SW480 (cell line): Measurements from ENCODE around the gene RAC2.

Source experiments
- DNase-seq: peaks from one replicate; pipeline ENCODE4 v3.0.0-alpha.2; 2016; ENCODE audit warnings: low spot score

Gene RAC2

DNA sequence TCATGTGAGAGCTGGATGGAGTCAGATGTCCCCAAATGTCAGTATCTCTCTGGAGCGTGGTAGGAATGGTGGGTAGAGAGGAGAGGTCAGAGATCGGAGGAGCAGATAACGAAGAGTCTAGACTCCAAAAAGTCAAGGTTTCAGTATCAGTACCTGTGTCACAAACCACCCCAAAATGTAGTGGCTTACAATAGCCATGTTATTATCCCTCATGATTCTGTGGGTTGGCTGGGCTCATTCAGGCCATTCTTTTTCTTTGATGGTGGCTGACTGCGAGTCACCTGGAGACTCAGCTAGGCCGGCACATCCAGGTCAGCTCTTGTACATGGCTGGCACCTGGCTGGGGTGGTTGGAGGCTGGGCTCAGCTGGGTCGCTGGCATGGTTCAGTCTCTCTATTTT lies 24.5 kb downstream of the RAC2 start:
- no peak for DNase-seq

DNA sequence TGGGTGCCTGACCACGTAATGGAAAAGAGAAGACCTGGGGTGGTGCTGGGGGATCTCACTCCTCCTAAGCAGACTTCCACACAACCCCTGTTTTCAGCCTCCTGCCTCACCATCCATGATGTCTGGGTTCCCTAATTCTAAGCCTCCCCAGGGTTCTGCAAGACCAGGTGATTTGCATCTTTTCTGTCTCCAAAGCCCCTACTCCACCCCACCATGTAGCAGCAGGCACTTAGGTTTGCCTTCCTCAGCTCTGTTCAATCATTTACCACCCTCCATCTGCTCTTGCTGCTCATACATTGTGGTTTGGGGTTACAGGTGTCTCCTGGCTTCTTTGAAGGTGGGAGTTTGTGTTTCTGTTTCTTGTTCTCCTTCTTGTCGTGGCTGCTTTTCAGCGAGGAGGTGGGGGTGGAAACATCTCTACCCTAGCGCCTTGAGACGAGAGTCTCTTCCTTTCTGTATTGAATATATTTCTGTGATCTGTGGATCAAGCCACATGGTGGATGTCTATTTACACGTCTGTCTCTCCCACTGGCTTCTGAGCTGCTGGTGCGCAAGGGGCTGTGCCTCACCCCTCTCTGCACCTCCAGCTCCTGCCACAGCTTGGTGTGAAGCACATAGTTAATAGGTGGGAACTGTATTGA lies 25.2 kb downstream of the RAC2 start:
- DNase-seq = no peak

DNA sequence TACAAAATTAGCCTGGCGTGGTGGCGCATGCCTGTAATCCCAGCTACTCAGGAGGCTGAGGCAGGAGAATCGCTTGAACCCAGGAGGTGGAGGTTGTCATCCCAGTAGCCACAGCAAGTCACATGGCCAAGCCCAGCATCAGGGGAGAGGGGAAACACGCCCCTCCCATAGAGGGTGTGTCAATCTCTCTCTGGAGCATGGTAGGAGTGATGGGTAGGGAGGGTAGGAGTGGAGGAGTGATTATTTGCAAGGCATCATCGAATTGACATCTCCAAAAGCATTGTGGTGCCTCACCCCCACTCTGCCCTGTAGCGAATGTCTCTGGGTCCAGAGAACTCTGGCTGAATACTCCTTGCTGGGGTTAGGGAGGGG lies 25.7 kb downstream of the RAC2 start:
- DNase-seq = no peak

DNA sequence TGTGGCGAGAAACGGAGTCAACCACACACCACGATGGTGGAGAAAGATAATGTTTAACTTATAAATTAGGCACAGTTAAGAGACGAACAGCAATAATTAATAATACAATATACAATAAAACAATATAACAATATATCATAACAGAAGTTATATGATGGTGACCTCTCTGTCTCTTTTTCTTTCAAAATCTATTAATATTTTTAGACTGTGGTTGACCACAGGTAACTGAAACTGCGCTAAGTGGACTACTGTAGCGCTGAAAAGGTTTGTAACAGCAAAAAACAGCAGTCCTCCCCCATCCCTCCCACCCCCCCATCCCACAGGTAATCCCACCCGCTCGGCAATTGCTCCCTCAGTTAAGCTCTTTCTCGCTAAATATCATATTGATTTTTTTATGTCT lies 28.2 kb downstream of the RAC2 start:
- DNase-seq = no peak

DNA sequence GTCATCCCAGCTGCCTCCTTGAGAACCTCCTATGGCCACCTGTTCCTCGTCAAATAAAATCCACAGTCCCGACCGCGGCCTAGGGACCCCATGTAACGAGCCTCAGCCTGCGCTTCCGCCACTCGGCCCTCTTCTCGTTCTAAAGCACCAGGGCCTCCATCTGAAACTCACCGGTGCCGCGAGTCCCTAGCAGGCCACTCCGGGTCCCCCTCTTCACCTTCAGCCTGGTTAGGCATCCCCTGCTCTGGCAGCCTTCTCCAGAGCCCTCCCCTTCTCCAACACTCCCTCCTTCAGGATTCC lies 29.4 kb downstream of the RAC2 start:
- no peak for DNase-seq

DNA sequence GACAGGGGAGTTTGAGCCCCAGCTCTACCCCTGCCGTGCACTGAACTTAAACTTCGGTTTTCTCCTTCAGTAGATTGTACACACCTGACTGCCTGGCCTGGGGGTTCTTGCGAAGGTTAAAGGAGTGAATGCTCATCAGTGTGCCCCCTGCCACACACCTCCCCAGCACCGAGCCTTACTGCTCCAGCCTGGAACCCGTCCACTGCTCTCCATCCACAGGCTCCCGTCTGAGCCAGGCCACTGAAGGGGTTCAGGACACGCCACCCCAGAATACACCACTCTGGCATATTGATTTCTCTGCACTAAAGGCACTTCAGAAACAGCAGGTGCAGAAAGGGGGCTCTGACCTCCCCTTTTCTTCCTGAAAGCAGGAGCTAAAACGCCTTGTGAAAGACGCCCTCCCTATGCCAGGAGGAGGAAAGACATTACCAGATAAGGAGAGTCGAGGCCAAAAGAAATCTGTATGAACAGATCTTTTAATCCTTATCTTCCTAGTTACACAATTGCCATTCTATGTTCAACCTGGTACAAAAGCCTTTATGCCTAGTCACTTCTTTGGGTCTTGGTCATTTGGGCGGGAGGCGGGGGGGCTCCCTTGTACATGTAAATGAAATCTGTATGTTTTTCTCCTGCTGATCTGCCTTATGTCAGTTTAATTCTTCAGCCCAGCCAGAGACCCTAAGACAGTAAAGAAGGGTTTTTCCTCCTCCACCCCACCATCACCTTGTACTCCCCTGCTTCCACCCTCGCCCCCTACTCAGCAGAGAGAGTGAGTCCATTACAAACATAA lies 29.9 kb downstream of the RAC2 start:
- no peak for DNase-seq

DNA sequence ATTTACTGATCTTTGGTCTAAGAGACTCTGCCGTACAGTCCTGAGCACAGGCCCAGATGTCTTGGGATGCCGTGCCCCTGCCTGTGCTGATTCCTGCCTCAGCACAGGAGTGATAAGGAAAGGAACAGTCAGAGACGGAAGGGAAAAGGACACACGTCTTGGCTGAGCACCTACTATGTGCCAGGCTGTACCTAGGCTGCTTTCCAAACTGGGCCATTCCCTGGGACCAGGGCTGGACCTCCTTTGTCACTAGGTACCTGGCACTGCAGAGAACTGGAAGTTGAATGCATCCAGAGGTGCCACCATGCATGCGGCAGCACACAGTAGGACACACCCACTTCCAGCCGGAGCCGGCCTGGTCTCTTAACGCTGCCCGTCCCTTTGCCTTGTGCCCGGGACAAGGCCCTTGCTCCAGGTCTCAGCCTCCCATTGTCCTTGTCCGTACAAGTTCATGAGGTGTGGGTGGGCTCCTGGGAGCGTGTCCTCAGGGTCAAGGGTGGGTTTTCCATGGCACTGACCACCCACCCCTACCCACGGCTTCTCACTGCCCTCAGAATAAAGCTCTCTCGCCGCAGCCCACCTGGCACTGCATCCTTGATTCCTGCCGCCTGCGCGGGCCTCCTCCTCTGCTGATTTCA lies 30.7 kb downstream of the RAC2 start:
- DNase-seq = no peak

DNA sequence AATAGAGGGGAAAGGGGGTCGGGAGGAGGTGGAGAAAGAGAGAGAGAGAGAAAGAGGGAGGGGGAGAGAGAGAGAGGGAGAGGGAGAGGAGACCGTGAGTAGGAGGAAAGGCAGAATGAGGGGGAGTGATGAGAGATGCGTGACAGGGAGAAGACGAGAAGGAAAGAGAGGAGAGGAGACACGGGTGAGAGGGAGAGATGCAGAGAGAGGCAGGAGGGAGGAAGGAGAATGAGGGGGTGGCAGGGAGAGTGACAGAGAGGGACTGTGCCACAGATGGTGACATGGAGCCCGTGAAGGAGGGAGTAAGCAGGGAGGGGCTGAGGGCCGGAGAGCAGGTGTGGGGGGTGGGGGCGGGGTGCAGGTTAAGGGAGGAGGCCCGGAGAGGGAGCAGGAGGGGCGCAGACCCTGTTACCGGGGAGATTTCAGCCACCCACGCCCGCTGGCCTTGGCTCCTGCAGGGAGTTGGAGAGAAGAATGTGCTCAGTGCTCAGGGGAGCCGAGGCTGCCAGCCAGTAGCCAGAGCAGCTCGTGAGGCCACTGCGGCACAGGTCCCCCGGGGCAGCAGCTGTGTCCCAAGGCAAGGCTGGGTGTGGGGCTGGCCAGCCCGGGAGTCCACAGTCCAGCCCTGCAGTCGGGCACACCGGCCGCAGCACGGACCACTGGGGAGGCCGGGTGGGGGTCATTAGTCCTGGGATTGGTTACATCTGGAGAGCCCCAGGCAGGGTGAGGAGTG lies 31.7 kb downstream of the RAC2 start, which contains the start of gene SSTR3:
Gene SSTR3, minus strand, starts transcription at position 304 of the 733 bp plus-strand sequence. CDS start 4,674 bp downstream, outside the sequence.
- no peak for DNase-seq

DNA sequence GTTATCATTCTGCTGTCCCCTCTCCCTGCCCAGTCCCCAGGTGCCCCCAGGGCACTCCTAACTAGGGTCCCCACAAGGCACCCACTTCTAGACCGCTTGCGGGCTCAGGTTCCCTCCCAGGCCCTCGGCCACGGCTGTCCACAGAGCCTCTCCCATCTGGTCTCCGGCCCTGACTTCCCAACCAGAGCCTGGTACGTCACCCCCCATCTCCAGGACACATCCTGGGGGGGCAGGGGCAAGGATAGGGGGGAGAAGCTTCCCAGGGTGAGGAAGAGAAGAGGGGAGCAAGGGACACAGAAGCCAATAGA lies 32.2 kb downstream of the RAC2 start:
- no peak for DNase-seq

DNA sequence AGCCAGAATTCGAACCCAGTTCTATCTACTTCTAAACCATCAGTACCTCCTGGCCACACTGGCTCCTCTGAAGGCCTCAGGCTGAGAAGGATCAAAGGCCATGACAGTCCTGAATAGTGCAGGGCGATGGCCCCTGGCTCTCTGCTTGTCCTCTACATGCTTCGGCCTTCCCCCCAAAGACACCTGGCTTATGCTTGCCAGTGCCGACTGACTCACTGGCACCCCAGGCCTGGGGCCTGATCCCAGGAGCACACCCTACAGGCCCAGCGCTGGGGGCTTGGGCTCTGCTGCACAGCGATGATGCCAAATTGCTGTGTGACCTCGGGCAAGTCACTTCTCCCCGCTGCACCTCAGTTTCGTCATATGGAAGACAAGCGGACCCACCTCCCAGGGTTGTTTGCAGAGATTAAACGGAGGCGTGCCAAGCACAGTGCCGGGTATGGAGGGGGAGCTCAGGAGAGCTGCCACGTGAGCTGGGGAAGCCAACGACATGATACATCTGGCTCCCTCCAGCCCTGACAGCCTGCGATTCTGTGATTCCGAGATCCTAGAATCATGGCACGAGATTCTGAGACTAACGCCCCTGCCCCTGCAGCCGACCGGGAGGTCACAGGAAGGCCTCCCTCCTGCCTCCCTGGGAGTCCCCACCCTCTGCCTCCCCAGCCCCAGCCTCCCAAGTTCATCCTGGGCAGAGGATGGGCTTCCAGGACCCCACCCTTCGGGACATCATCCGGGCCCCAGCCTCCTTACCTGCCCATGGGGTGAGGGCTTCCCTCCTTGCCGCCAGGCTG lies 32.8 kb downstream of the RAC2 start:
- no peak for DNase-seq

DNA sequence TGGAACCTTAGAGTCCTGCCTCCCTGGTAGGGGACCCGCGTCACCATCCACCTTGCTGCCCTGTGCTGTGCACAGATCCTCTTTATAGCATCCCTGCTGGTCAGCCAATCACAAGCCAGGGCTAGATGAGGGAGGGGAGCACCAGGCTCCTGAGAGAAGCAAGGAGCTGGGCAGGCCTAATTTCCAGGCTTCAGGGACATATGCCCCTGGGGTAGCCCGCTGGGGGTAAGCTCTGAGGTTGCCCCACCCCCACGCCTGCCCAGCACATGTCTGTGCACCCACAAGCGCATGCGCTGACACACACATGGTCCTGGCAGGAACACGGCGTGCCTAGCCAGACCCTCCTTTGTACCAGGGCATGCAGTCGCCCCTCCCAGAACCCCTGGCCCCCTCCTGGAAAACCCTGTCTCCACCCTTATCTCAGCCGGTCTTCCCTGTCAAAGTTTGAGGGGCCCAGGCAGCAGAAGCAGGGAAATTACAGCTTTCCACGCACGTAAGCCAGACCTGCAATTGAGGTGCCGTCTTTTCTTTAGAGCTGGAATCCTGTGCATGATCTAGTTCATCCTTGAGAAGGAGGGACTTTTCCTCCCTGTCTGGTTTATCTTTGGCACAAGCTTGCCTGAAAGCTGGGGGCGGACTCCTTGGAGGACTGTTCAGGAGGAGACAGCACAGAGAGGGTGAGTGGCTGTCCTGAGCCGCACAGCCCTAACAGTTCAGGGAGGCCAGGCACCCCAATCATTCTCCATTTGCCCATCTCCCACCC lies 33.8 kb downstream of the RAC2 start:
- DNase-seq = no peak

DNA sequence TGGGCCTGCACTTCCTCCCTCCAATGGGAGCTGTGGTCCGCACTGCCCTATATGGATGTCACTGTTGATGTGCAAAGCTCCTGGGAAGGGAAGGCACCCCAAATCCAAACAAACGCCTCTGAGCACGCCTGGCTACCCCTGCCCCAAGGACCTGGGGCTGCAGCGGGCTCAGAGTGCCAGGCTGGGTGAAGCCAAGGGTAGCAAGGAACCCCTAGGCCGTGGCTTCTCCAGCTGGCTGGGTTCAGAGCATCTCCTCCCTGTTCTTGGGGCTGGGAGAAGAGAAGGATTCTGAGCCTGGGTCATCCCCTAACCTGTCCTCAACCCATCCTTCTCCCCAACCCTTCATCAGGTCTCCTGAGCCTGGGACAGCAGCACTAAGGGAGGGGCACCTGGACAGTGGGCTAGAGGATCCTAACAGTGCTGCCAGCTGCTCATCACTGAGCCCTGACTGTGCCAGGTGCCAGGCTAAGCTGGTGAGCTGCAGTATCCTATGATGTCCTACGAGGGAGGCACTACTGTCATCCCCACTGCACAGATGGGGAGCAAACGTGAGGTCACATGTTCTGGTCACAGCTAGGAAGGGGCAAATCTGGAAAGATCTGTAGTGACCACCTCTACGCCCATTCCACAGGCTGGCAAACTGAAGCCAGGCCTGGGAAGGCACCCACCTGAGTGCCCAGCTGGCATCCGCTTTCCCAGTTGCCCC lies 34.8 kb downstream of the RAC2 start:
- no peak for DNase-seq

DNA sequence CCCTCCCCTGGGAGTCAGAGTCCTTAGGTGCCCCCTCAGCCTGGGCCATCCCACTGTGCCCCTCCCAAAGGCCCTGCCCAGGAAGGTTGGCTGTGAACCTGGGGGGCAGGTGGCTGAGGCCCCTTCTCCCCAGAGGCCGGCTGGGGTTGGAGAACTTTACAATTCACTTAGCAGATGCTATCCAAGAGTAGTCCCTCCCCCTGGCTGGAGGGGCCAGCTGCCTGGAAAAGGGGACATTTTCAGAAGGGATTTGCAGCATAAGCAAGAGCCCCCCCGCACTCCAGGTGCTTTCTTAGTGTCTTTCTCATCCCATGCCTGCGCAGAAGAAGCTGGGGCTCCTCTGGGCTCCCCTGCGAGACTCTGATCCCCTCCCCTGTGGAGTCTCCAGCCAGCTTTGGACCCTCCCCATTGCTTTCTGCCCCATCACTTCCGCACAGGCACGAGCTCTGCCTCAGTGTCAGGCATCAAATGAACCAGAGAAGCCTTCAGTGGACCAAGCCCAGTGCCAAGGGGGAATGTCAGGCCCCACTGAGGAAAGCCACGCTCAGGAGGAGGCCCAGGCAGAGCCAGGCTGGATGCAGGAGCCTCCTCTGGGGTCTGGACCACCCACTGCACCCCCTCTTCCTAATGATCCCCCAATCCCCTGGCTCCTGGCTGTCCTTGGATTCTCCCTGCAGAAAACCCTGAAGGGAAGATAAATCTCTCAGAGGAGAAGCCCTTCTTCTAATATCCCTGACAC lies 35.5 kb downstream of the RAC2 start:
- no peak for DNase-seq

DNA sequence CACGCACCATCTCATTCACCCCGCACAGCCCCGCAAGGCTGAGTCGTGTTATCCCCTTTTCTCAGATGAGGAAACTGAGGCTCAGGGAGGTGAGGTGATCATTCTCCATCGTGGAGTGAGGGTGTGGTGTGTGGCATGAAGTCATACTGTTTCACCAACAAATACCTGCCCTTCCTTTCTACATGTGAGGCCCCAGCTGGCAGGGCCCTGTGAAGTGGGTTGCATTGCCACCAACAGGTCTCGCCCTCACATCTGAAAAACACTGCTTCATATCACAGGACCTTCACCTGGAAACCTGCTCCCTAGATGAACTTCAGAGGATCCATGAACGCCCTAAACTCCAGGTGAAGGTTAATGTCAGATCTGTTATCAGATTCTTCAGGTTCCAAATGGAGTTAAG lies 36.1 kb downstream of the RAC2 start:
- DNase-seq = no peak

DNA sequence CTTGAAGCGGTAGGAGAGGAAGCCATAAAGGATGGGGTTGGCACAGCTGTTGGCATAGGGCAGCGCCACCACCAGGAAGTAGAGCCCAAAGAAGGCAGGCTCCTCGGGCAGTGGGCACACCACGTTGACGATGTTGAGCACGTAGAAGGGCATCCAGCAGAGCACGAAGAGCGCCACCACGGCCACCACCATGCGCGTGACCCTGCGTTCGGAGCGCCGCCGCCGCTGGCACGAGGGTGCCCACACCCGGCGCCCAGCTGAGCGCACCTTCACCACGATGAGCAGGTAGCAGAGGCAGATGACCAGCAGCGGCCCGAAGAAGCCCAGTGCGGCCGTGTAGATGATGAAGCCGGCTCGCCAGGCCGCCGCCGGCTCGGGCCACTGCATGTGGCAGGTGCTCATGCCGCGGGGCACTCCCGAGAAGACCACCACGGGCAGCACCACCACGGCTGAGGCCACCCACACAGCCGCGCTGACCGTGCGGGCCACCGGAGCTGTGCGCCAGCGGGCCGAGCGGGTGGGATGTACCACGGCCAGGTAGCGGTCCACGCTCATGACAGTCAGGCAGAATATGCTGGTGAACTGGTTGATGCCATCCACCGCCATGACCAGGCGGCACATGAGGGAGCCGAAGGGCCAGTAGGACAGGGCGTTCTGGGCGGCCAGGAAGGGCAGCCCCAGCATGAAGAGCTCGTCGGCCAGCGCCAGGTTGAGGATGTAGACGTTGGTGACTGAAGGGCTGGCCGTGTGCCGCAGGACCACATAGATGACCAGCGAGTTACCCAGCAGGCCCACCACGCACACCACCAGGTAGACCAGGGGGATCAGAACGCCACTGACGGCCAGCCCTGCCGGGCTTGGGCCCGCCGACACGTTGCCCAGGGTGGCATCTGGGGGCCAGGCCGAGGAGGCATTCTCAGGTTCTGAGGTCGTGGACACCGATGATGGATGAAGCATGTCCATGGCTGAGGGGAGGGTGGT lies 36.9 kb downstream of the RAC2 start:
- no peak for DNase-seq

DNA sequence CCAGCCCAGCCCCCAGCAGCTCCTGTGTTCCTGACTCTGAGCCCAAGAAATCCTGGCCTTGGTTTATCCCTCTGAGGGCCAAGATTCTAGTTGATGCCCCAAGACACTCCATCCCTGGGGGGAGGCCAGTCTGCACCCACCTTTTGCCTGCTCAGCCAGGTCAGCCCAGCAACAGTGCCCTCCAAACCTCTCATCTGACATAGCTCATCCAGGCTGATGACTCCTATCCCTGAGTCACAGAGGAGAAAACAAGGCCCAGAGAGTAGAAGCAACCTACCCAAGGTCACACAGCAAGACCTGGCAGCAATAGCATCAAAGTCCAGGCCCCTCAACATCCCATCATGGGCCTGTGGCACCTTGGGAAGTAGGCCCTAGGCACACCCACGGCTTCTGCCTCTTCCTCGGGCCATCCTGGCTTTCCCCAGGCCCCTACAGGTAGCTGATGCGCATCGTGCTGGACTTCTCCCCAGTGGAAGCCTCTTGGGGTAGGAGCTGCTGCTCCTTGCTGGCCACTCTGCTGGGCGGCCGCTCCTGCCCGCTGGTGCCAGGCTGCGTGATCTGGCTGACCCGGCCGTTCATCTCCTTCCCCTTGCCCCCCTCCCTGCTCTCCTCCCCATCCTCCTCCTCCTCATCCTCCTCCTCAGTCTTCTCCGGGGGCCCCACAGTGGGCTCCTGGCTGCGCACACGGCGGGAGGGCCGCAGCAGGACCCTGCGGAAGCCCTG lies 37.8 kb downstream of the RAC2 start:
- no peak for DNase-seq

DNA sequence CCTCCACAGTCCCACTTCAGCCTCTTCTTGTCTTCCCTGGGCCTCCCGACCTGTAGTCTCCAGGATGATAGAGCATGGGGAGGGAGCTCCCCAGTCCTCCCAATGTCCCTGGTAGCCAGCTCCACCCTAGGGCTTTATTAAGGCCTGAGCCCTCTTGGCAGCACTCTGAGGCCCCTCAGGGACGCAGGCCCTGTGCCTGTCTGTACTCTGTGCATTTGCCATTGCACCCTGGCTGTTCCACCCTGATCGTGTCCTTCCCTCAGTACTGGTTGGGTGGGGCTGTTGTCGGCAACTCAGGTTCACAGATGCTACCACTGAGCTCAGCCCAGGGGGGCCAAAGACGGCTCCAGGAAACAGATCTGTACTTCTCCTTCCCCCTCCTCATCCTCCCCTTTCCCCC lies 39.0 kb downstream of the RAC2 start:
- no peak for DNase-seq

DNA sequence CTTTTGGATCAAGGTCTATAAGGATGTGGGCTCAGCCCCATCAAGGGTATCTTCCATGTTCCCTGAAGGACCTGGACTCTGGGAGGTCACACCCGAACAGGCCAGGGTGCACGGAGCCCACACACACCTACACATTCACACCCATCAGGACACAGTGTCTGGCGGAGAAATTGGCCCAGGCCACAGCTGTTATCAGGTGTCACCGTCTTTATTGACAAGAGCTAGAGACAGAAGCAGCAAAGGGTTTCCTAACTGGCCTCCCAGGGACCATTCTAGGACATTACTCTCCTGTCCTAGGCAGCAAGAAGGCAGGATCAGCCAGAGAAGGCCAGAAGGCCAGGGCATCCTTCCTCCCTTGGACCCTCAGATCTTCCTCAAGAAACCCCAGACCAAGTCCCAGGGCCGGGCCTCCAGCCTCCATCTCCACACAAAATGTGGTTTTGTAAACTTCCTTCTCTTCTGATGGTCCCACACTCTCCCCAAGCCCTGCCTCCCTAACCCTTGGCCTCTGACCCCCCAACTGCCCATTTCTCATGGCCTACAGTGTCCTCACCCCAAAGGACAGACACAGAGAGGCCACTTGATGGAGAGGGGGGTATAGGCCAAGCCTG lies 39.9 kb downstream of the RAC2 start:
- no peak for DNase-seq
